Measurements from ENCODE around the gene ECI1.
"Not testable (repeated sequence)": the region's sequence is repeated elsewhere in the genome, so short reads cannot be mapped to it uniquely, and the experiment has no call there.

ECI1 gene

DNA sequence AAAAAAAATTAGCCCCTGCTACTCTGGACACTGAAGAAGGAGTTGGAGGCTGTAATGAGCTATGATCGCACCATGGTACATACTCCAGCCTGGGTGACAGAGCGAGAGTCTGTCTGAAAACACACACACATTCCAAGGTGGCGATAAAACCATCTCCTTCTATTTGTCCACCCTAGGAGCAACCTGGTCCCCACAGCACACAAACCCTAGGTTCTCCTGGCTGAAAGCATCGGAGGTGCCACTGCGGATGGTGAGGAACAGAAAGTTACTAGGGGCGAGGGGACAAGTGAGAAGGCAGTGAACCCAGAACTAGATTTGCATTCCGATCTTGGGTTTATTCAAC, 1.4 kb upstream of the ECI1 start:
- no peak for DNase-seq

- DNase-seq = no peak
These were observed 613 bp downstream of the ECI1 start for GRCh38 chr16:2250652-2251295.

DNA sequence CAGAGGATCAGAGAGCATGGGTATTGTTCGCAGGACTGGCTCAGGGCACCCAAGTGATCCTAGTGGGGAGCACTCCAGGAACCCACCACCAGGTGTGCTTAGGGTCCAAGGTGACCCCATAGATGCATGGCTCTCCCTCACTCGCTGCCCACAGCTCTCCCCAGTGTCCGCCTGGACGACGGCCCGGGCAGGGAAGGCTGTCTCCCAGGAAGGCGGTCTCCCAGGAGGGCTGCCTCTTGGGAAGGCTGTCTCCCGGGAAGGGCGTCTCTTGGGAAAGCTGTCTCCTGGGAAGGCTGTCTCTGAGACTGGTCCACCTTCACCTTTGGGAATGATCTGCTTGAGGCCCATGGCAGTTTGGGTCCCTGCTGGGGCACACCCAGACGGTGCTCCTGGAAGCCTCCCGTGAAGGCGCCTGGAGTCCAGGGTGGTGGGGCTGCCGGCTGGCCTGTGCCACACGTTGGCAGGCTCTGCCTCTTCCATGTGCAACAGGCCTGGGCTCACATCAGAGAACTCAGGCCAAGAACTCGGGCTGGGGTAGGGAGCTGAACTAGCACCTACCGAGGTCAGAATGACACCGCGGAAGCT, 5.0 kb downstream of the ECI1 start:
- no peak for DNase-seq

- no peak for DNase-seq
These were observed 6.2 kb downstream of the ECI1 start for GRCh38 chr16:2244926-2245795.

- no peak for DNase-seq
These were observed 7.1 kb downstream of the ECI1 start for GRCh38 chr16:2244301-2244700.

GRCh38 chr16:2243781-2244180, 7.6 kb downstream of the ECI1 start:
- DNase-seq = no peak

DNA sequence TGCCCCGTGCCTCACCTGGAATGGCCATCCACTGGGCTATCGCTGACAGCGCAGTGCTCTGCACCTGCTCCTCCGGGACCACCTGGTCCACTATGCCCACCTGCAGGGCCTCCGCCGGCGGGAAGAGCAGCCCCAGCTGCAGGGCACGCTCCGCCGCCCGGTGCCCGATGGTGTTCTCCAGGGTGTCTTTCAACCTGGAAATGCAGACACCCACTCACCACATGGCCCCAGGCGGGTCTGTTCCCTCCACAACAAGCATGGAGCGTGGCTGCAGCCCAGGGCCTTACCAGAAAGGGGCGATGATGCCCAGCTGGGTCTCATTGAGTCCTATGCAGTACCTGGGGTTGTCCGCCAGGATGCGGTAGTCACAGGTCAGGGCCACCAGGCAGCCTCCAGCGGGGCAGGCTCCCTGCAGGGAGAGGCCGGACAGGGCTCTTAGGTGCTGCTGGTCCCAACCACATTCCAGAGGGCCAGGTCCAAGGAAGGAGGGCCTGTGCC, 8.3 kb downstream of the ECI1 start:
- no peak for DNase-seq

DNA sequence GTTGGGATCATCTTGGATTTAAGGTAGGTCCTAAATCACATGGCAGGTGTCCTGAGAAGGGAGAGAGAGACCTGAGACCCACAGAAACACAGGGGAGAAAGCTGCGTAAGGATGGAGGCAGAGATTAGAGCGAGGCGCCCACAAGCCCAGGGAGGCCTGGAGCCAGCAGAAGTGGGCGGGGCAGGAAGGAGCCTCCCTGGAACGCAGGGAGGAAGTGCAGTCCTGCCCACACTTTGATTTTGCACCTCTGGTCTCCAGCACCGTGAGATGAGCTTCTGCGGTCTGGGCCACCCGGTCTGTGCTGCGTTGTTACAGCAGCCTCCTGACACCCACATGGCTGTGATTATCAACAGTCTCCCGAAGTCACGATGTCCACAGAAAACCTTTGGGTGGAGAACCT, 8.8 kb downstream of the ECI1 start:
- no peak for DNase-seq

- DNase-seq = not testable (repeated sequence)
These were observed 11.1 kb downstream of the ECI1 start for GRCh38 chr16:2240331-2240730.

DNA sequence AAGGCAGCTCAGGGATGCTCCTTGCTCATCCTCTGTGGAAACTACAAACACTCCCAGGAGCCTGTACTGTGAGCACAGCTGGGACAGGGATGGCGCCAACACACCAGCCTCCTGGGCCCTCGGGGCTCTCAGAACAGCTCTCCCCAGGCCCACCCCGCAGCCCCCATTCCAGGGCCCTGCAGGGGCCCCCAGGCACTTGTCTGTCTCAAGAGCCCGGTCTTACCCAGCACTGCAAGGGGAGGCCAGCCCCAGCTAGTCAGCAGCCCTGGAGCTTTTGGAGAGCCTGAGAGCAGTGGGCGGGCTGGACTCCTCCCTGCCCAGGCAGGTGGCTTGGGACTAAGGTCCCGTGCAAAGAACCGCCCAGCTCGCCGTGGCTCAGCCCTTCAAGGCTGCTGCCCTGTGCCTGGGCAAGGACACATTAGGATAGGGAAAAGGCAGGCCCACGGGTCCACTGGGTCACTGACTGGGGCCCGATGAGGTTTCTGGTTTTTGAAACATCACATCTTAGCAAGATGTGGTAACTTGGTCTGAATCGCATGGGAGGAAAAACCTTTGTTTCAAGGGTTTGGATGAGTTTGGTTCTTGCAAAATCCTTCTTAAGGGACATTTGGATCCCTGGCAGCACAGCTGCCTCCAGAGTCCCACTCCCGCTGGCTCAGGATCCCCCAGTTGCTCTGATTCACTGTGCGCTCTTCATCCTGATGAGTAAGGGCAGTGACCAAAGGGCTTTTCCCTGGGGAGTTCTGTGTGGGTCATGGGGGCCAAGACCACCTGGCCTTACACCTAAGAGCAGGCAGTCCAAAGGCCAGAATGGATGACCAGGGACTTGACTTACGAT, 12.3 kb downstream of the ECI1 start:
- no peak for DNase-seq

GRCh38 chr16:2238150-2238837, 13.1 kb downstream of the ECI1 start:
- DNase-seq = no peak

DNA sequence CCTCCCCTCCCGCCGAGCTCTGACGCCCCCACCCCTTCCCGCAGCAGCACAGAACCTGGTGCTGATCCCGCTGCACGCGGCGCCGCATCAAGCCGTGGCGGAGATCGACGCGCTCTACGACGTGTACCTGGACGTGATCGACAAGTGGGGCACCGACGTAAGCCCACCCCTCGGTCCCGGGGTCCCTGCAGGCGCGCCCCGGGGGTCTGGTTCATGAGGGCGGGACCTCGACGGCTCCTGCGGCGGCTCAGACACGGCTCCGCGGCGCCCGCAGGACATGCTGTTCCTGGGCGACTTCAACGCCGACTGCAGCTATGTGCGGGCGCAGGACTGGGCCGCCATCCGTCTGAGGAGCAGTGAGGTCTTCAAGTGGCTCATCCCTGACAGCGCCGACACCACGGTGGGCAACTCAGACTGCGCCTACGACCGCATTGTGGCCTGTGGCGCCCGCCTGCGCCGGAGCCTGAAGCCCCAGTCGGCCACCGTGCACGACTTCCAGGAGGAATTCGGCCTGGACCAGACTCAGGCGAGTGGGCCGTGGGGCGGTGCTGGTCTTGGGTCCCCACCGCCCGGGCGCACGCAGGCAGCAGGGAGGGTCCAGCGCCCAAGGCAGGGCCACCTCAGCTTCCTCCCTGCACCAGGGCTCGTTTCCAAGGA, 13.8 kb downstream of the ECI1 start:
- DNase-seq = no peak

DNA sequence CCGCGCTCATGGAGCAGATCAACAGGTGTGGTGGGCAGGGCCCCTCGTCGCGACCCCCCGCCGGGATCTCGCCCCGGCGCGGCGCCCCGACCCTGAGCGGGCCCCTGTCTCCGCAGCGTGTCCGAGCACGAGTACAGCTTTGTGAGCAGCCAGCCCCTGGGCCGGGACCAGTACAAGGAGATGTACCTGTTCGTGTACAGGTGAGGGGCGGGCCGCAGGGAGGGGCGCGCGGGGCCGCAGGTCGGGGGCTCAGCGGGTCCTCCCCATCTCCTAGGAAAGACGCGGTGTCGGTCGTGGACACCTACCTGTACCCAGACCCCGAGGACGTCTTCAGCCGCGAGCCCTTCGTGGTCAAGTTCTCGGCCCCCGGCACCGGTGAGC, 14.3 kb downstream of the ECI1 start:
- DNase-seq = no peak

DNA sequence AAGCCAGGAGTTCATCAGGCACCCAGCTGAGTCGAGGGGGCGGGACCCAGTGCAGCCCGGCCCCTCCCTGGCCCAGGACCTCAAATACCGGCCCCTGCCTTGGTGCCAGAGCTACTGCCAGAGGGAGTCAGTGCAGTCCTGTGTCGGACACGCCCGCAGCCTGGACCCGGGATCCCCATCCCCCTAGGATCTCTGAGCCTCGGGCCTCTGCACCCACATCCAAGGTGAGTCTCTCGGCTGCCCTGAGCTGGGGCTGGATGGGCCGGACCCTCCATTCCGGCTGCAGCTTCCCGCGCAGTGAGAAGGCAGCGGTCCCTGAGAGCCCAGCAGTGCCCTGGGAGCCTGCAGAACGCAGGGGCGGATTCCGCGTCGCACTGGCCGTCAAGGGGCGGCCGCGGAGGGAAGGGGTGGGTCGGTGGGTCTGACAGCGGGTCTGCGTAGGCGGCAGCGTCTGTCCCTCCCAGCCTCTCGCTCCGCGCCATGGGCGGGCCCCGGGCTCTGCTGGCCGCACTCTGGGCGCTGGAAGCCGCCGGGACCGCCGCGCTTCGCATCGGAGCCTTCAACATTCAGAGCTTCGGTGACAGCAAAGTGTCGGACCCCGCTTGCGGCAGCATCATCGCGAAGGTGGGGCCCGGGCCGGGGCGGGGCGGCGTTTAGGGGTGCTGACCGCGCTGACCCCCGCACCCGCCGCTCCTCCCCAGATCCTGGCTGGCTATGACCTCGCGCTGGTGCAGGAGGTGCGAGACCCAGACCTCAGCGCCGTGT, 14.9 kb downstream of the ECI1 start, which contains the start of gene DNASE1L2:
TSS of gene DNASE1L2 (plus strand) at position 108 of the 765 bp plus-strand sequence. CDS start at position 481, 373 bp downstream.
- DNase-seq = no peak

GRCh38 chr16:2235695-2236336, 15.6 kb downstream of the ECI1 start:
- DNase-seq = no peak

GRCh38 chr16:2235234-2235651, 16.1 kb downstream of the ECI1 start:
- no peak for DNase-seq

- DNase-seq = no peak
These were observed 16.6 kb downstream of the ECI1 start for GRCh38 chr16:2234813-2235170.

- DNase-seq = no peak
These were observed 17.2 kb downstream of the ECI1 start for GRCh38 chr16:2233872-2234812.
